ENCODE data around the gene TTYH3.

Gene TTYH3

GRCh38 chr7:2616387-2617324, 15.1 kb upstream of the TTYH3 start:
- no peak for DNase-seq (ENCODE audit: low spot score)

GRCh38 chr7:2617325-2617905, 14.4 kb upstream of the TTYH3 start:
- DNase-seq (ENCODE audit: low spot score), result no peak

GRCh38 chr7:2619116-2619515, 12.7 kb upstream of the TTYH3 start:
- DNase-seq (ENCODE audit: low spot score), result no peak

- DNase-seq (ENCODE audit: low spot score), result no peak
These were observed 10.5 kb upstream of the TTYH3 start for GRCh38 chr7:2621061-2621828.

- no peak for DNase-seq (ENCODE audit: low spot score)
These were observed 9.7 kb upstream of the TTYH3 start for GRCh38 chr7:2621948-2622640.

- no peak for DNase-seq (ENCODE audit: low spot score)
These were observed 8.7 kb upstream of the TTYH3 start for GRCh38 chr7:2622869-2623697.

- DNase-seq (ENCODE audit: low spot score), result no peak
These were observed 8.1 kb upstream of the TTYH3 start for GRCh38 chr7:2623698-2624014.

- no peak for DNase-seq (ENCODE audit: low spot score)
These were observed 7.4 kb upstream of the TTYH3 start for GRCh38 chr7:2624293-2624886.

GRCh38 chr7:2626498-2627117, 5.2 kb upstream of the TTYH3 start:
- no peak for DNase-seq (ENCODE audit: low spot score)

GRCh38 chr7:2627258-2628129, 4.3 kb upstream of the TTYH3 start:
- DNase-seq (ENCODE audit: low spot score), result no peak

GRCh38 chr7:2628130-2628482, 3.7 kb upstream of the TTYH3 start:
- DNase-seq (ENCODE audit: low spot score), result no peak

GRCh38 chr7:2628891-2629290, 2.9 kb upstream of the TTYH3 start:
- DNase-seq (ENCODE audit: low spot score), result no peak

- no peak for DNase-seq (ENCODE audit: low spot score)
These were observed 1.8 kb upstream of the TTYH3 start for GRCh38 chr7:2629746-2630681.

- peak; percentile 48 for DNase-seq (ENCODE audit: low spot score)
These were observed 1.1 kb downstream of the TTYH3 start for GRCh38 chr7:2632733-2633537.

GRCh38 chr7:2633538-2634266, 1.9 kb downstream of the TTYH3 start:
- DNase-seq (ENCODE audit: low spot score), result no peak

GRCh38 chr7:2634267-2635145, 2.7 kb downstream of the TTYH3 start:
- DNase-seq (ENCODE audit: low spot score), result no peak

Data from germinal center (tissue), 1 donor.